ENCODE measurements around the gene WAC.

DNA sequence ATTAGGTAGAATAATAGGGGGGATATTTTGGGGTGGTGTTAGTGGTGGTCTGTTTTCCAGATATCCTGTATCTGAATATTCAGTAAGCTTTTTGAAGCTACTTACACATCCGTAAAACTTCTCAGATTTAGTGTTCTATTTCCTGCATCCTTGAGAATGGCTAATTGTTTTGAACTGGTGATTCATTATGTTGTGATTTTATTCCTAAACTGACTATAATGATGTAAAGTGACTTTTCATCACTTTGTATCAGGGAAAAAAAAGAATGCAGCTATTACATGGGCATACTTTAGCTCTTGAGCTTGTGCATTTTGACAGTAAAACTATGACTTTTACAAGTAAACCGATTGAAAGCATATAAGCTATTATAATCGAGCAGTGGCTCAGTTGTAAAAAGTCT is 18.2 kb downstream of the WAC start:
- TF ChIP-seq, protein P1, sequence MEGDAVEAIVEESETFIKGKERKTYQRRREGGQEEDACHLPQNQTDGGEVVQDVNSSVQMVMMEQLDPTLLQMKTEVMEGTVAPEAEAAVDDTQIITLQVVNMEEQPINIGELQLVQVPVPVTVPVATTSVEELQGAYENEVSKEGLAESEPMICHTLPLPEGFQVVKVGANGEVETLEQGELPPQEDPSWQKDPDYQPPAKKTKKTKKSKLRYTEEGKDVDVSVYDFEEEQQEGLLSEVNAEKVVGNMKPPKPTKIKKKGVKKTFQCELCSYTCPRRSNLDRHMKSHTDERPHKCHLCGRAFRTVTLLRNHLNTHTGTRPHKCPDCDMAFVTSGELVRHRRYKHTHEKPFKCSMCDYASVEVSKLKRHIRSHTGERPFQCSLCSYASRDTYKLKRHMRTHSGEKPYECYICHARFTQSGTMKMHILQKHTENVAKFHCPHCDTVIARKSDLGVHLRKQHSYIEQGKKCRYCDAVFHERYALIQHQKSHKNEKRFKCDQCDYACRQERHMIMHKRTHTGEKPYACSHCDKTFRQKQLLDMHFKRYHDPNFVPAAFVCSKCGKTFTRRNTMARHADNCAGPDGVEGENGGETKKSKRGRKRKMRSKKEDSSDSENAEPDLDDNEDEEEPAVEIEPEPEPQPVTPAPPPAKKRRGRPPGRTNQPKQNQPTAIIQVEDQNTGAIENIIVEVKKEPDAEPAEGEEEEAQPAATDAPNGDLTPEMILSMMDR (IDR thresholded peaks at IDR 0.05) = no peak
- TF ChIP-seq POLR2A (IDR thresholded peaks at IDR 0.05) = no peak

Data from thyroid gland (tissue), 4 donors.